Activated CD4-positive, alpha-beta T cell treated with anti-CD3 and anti-CD28 coated beads, Interleukin-2, amount 50 U/mL, for 4 hours (primary cell): ENCODE measurements around the gene ANKLE2.
"Not testable (repeated sequence)": the region's sequence is repeated elsewhere in the genome, so short reads cannot be mapped to it uniquely, and the experiment has no call there.

ENCODE experiments used
- DNase-seq, 2 experiments: peaks; one replicate each; pipeline ENCODE4 v3.0.0-alpha.2; 2020

ANKLE2 gene

DNA sequence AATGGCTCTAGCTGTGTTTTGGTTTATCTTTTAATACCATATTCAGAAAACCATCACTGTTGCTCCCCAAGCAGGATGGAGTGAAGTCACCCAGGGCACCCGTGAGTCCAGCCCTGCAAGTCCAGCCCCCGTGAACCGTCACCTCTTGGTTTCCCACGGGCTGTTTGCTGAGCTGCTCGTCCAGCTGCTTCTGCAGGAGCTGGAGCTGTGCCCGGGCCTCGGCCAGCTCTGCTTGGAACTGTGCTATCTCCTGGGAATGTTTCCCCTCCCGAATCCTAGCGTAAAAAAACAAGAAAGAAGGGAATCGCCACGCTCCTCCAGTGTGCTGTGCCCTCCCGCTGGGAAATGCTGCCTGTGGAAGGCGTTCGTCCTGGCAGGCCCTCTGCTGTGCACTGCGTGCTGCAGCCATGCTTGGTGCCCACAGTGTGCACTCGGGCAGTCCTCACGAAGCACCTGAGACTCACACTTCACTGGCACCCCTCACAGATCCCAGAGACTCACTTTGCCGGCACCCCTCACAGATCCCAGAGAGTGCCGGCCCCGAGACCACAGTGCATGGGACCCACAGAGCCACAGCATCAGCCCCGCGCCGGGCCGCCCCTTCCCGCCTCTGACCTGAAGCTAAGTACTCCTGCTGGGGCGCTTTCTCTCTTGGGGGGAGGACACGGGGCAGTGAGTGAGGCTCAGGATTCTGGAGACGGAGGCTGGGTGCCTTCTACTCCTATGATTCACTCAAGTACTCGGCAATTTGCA lies 15.4 kb upstream of the ANKLE2 start:
- DNase-seq = no peak

DNA sequence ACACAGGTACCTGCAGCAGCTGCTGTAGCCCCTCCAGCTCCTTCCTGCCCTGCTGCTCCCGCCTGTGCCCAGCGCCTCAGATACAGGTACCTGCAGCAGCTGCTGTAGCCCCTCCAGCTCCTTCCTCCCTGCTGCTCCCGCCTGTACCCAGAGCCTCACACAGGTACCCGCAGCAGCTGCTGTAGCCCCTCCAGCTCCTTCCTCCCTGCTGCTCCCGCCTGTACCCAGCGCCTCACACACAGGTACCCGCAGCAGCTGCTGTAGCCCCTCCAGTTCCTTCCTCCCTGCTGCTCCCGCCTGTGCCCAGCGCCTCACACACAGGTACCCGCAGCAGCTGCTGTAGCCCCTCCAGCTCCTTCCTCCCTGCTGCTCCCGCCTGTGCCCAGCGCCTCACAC lies 14.6 kb upstream of the ANKLE2 start:
- not testable (repeated sequence) for DNase-seq

DNA sequence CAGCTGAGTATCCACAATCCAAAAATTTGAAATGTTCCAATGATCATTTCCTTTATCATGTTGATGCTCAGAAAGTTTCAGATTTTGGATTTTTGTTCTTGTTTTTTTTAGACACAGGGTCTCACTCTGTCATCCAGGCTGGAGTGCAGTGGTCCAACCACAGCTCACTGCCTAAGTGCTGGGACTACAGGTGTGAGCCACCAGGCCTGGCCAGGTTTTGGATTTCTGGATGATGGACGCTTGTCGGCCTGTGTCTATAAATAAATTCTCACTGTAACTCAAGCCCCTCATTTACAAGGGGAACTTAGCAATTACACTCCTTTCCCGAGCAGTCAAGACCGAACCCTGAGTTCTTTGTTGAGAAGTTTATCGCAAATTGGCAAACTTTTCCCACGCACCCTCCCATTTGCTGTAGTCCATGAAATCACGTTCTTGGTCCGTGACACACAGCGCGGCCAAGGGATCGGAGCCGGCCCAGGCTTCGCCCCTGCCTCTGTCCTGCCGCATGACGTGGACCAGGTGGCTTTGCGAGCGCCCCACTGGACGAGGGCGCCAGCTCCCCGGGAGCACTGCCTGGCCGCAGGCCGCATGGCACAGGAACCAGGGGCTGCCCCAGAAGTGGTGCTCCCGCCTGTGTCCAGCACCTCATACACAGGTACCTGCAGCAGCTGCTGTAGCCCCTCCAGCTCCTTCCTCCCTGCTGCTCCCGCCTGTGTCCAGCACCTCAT lies 14.0 kb upstream of the ANKLE2 start:
- no peak for DNase-seq

DNA sequence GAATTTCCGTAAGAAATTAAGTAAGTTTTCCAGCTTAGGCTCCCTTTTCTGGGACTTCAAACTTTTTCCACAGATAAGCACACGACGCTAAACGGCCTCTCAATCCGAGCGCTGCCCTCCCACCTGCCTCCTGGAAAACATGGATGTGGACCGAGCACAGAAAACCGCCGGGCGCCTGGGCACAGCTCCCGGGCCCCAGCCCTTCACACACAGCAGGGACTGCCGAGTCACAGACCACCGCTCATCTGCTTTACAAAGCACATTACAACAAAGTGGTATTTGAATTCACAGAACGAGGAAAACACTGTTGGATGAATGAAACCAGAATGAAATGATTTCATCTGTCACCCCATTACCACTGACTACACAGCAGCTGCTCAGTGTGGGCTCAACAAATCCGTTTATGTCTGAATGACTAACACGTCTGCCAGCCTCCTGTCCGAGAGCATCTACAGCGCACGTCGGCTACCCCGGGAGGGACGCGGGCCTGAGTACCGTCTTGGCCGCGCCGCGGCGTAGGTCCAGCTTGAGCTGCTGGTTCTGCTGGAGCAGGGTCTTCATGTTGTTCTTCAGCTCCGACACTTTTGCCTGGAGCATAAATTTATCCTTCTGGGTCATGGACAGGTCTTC lies 13.1 kb upstream of the ANKLE2 start:
- DNase-seq = no peak

DNA sequence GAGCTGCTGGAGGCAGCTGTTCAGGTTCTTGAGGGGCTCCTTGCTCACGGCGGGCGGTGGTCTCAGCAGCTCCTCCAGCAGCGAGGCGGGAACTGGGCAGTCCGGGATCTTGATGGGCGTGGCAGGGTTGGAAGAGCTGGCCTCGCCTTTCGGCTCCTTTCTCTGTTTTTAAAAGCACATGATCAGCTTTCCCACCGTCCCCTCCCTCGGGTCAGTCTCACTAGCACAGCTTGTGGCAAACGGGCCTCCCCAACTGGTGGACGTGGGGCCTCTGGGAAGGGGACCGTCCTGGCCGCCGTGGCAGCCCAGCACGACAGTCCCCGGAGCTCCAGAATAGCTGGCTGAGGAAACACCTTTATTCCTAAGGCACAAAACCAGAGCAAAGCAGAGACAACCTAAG lies 12.5 kb upstream of the ANKLE2 start:
- no peak for DNase-seq

DNA sequence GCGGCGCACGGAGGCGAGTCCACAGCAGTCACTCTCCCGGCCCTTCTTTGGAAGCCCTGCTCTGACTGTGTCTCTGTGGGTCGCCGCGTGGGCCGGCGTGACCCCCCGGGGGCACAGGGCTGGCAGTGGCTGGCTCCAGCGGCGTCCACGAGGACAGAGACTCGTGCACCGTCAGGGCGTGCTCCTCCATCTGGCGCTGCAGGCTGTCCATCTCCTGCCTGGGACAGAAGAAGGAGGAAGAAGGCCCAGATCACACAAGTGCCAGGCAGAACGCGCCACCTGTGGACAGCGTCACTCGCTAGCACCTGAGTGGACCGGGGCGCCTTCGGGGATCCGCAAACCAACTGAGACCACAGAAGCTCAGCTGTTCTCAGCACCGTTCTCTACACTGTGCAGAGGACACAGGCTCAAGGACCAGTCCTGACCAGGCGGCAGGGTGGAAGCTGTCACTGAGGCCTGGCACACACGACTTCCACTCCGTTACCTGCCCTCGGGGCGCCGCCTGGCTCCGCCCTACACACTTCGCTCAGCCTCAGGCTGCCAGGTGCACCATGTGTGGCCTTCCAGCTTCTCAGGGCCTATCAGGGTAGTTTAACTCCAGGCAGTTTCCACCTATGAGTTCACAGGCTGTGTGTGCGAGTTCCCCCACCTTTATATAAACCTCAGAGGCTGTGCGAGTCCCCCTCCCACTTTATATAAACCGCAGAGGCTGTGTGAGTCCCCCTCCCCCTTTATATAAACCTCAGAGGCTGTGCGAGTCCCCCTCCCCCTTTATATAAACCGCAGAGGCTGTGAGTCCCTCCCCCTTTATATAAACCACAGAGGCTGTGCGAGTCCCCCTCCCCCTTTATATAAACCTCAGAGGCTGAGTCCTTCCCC lies 11.7 kb upstream of the ANKLE2 start:
- no peak for DNase-seq

DNA sequence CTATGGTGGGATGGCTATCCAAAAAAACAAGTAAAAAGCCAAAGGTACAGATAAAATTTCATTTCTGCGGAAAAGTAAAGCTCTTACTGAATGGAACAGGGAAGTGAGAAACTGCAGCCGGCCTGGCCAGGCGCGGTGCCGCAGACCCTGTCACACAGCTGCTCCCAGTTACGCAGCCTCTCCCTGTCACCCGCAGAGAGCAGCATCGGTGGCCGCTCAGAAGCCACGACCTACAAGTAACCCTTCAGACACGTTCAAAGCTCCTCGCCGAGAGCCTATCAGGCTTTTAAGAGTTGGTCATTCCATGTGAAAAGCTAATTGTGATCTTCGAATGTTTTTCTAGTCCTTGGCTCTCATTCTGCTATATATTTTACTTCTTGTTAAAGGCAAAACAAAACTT lies 11.0 kb upstream of the ANKLE2 start:
- DNase-seq = no peak

DNA sequence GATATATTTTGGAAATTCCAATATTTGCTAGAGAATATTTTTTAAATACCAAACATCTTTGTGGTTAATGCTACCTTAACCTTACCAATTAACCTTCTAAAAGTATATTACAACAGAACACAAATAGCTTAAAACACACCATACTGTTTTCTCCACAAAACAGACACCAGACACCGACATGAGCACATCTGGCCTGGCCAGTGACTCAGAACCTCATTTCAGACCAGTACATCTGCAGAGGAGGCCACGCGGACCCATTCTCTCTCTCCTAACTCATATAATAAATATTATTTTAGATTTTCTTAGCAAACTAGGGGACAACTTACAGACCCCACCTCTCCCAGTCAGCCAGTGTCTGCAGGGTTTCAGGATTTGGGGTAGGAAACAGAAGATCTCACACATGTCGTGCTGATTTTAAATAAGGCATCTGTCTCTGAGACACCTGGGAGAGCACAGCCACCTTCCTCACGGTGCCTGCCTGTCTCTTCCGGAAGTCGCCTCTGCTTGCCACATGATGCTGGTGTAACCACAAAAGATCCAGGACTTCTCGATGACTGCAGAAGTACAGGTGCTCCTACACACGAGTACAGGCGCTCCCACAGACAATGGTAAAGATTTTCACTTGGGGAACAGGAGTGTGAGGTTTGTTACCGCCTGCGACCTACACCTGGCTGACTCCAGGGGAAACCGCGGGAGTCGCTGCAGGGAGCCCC lies 9.7 kb upstream of the ANKLE2 start:
- DNase-seq = peak; percentile 41 to 42

DNA sequence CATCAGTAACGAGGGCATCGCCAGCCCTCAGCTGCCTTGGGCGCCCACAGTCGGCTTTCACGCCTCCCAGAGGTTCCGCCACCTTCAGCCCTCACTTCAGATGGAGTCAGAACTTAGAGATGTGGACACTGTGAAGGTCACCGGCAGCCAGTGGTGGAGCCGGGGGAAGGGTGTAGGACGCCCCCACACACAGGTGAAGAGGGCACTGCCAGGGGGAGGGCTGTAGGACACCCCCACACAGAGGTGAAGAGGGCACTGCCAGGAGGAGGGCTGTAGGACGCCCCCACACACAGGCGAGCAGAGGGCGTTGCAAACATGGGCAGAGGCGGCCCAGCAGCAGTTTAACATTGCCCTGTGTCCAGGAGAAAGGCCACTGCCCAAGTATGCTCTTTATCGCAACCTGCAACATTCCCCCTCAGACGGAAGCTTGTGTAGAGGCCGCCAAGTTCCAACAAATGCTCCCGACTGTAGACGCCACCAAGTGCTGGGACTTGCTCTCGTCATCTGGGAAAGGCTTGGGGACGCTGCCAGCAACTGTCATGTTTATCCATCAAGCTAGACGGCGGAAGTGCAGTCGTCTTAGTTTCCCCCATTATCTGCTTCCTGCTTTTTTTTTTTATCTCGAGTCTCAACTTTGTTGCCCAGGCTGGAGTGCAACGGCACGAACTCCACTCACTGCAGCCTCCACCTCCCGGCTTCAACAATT lies 4.9 kb upstream of the ANKLE2 start:
- no peak for DNase-seq

DNA sequence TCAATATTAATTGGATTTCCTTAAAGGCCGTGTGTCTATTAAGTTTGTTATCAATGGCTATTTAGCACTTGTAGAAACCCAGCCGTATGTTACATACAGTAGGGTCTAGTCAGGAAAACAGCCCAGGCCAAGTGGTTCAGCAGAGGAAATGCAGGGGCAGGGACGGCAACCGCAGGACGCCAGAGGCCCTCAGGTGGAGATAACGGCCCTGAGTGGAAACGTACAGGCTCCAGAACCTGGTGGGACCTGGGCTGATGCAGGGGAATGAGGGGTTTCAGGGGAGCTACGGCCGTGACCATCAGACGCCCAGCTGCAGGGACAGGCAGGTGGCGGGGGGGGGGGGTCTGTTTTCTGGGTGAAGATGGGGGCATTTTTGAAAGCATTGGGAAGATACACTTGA lies 3.7 kb upstream of the ANKLE2 start:
- DNase-seq = no peak

DNA sequence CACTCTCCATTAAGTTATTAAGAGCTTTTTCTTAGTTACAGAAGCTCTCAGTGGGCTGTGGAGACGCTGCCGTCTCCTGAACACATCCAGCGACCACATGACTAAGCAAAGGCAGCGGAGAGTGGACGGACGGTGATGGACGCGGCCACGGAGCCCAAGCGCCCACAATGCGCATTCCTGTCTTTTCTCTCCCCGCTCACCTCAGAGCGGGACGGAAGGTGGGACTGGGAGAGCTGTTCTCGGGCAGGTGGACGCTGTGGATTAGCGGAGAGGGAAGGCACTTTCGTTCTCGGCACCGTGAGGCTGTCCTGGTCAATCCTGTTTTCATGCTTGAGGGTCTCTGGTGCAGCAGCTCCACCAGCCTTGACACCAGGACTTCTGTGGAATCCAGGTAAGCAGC lies 2.6 kb upstream of the ANKLE2 start:
- DNase-seq = no peak

DNA sequence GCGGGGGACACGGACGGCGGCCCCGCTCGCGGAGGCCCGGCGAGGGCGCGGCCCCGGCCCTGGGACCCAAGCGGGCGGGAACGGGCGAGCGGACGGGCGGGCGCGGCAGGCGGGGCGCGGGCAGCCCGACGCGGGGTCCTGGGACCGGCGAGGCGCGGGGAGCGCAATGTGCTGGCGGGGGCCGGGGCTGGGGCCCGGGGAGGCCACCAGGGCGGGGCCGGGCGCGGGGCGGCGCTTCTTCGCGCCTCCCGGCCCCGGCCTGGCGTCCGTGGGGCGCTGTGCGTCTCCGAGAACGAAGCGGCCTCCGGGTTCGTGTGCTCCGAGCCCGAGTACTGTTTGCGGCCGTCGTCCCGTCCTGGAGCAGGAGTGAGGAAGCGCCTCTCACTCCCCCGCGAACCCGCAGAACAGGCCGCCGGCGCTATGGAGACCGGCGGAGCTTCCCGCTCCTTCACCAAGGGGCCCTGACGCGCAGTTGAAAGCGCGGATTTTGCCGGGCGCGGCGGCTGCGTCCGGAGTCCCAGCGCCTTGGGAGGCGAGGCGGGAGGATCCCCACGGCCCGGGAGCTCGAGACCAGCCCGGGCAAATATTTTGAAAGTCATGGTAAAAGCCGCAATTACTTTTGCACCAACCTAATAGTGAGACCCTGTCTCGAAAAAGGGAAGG lies 420 bp upstream of the ANKLE2 start:
- DNase-seq = peak; percentile 77 to 81

DNA sequence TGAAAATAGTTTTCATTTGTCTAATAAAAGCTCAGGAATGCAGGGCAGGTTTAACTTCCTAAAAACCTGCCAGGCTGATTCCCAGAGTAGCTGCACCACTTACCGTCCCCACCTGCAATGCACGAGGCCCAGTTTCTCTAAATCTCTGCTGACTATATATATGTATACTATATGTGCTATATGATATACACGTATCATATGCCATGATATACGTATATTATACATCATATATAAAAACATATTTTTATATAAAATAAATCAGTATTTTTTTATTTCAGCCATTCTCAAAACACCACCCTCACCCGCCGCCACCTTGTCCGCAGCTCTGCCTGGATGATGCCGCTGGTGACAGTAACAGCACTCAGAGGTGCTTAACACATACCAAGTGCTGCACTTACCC lies 2.3 kb downstream of the ANKLE2 start:
- no peak for DNase-seq

DNA sequence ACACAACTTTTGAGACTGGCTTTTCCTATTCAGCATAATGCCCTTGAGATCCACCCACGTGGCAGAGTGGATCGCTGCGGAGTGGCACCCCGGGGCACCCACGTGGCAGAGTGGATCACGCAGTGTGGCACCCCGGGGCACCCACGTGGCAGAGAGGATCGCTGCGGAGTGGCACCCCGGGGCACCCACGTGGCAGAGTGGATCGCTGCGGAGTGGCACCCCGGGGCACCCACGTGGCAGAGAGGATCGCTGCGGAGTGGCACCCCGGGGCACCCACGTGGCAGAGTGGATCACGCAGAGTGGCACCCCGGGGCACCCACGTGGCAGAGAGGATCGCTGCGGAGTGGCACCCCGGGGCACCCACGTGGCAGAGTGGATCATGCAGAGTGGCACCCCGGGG lies 2.8 kb downstream of the ANKLE2 start:
- DNase-seq = not testable (repeated sequence)

DNA sequence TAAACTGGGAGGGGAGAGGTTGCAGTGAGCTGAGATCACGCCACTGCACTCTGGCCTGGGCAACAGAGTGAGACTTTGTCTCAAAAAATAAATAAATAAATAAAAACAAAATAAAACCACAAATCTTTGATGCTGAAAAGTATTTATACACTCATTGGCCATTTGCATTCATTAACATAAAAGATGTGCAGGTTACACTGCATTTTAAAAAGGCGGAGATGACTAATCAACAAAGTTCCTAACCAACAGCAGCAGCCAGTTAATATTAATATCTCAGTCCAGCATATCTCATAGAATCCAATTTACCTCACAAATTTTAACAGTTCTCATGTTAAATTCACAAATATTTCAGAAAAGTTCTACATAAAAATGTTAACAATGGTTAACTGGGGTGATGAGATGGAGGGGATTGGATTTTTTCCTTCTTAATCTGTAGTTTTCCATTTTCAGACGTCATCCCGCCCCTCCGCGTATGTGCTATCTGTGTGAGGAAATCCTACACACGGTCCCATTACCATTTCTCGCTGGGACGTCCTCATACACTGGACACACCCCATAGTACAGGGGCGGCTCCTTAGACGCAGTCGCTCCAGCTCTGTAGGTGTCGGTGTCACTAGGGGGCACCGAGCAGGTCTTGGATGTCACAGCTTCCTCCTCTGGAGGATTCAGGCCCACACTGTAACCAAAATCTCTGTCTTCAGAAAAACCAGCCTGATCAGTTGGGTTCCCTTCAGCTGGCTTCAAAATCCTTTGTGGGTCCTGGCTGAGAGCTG lies 7.3 kb downstream of the ANKLE2 start:
- DNase-seq = no peak

DNA sequence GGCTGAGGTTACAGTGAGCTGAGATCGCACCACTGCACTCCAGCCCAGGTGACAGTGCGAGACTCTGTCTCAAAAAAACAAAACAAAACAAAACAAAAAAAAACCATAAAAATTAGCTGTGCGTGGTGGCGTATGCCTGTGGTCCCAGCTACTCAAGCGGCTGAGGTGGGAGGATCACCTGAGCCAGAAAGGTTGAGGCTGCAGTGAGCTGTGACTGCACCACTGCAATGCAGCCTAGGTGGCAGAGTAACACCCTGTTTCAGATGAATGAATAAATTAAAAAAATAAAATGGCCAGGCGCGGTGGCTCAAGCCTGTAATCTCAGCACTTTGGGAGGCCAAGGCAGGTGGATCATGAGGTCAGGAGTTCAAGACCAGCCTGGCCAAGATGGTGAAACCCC lies 8.0 kb downstream of the ANKLE2 start:
- not testable (repeated sequence) for DNase-seq

DNA sequence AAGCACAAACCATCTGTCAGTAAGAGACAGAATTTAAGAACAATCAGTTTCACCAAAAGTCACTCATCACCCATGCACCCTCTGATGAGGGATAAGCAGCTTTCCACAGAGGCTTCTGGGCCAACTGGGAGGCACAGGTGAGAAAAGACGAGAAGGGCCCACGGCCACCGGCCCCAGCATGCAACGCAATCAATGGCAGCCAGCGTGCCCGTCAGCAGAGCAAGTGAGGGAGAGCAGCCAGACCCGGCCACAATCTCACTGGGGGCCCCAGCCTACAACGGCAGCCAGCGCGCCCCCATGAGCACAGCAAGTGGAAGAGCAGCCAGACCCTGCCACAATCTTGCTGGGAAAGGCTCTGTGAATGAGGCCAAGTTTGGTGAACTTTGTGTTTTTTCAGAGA lies 13.3 kb downstream of the ANKLE2 start:
- DNase-seq = no peak

DNA sequence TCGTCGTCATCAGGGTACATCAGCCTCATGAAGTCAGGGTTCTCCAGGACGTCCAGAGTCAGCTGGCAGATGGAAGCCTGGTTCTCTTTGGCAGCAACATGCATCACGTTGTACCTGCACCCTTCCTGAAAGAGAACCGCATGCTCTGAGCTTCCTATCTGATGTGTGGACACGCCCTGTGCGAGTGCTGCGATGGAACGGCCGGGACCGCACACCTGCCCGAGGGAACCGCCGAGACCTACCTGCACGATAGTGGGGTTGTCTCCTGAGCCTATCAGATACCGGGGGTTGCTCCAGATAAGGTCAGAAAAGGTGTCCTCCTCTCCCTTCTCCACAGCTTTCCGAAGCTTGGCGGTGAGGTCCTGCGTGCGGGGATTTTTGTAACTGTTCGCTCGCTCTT lies 13.7 kb downstream of the ANKLE2 start:
- no peak for DNase-seq

DNA sequence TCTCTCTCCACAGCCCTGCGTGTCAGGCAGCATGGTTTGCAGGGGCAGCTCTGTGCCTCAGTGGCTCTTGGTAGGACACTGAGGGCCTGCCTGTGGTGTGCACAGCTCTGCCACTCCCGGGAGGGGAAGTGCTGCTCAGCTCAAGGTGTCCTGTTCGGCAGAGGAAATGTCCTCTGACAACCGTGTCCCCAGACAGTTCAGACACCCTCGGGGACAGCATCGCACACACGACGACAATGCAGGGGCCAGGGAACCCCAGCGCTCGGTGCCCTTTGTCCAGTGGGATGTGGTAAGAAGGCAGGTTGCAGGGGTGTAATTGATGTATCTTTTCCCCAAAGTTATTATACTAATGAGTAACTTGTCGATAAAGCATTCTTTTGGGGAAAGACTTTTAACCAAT lies 14.2 kb downstream of the ANKLE2 start:
- no peak for DNase-seq

DNA sequence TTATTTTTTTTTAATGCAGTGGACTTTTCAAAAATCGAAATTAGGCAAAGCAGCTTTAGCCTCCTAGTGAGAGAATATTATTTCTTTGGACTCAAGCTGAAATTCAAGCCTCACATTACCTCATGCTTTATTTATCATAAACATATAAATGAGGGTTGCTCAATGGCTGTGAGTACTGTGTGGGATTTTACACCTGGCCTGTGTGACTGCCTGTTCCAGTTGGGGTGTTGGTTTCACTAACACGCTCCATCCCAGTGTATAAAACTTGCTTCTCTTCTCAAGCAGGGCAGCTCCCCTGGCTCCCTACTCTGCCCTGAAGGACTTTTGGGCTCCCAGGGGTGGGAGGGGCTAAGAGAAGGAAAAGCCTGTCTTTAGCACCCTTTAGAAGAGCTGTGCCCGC lies 15.0 kb downstream of the ANKLE2 start:
- no peak for DNase-seq
